Epidermal melanocyte (primary cell): ENCODE measurements around the gene BRF1.

Experiments used
- DNase-seq: peaks from one replicate; pipeline ENCODE4 v3.0.0; 2011; ENCODE audit warnings: low spot score; ENCODE audit not compliant: insufficient read length

BRF1 gene

DNA sequence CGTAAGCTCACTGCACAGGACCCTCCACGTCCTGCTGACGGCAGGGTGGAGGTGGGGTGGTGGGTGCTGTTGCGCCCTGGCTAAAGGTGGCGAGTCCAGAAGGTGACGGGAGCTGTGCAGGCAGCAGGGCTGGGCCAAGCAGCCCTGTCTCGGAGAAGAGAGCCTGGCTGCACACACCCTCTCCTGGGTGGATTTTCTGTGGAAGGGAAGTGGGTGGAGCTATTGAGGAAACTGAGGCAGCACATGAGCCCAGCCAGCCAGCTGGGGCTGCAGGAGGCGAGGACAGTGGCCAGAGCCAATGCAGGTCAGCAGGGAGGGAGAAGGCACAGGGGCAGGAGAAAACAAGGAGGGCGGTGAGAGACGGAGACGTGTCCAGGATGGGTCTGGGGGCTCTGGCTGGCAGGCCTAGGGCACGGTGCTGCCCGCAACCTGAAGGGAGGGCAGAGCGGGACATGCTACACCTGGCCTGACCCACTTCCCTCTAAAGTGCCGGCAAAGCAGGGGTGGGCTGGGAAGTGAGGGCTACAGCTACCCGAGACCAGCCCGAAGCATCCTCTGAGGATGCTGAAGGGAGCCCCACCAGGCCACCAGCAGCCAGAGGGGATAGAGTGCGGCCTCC lies 32.0 kb downstream of the BRF1 start:
- DNase-seq, result no peak

DNA sequence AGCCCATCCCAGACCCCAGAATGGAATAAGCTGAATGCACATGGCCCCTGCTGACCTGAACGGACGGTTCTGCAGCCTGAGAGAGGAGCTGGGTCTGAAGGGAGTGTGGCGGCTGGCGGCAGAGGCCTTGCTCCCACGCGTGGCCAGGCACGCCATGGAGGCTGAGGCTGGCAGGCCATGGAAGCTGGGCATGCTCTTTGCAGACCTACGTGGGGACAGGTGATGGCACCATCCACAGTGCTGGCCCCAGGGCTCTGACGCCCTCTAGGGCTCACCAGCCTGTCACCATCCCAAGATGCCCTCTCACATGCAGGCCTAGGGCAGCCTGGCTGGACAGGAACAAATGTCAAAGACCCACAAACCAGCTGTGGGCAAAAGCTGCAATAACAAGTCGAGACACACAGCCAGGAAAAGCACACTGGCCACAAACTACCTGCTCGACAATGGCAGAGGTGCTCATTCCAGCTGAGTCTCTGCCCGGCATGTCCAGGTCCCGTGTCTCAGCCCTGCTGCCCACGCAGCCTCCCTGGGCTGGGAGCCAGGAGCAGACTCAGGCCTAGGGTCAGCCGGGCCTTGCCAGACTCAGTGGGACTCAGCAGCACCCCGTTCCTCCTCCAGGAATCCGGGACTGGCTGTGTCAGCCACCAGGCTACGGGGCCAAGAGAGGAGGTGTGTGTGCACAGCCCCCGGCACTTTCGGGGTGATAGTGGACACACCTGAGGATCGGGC lies 32.8 kb downstream of the BRF1 start:
- no peak for DNase-seq

DNA sequence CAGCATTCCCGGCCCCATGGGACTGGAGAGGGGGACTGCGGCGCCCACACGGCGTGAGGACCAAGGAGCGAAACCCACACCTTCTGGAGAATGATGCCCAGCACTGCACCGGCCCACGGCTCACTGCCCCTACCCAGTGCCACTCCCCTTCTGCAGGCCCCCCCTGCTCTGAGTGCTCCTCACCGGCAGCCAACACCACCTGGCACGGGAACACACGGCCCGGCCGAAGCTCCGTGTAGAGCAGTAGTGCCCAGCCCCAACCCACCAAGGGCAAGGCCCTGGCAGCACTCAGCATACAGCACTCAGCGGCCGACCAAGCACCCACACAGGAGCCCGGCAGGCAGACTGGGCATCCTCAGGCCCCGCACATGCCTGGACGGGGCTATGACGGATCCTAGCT lies 39.0 kb downstream of the BRF1 start:
- DNase-seq, result no peak

DNA sequence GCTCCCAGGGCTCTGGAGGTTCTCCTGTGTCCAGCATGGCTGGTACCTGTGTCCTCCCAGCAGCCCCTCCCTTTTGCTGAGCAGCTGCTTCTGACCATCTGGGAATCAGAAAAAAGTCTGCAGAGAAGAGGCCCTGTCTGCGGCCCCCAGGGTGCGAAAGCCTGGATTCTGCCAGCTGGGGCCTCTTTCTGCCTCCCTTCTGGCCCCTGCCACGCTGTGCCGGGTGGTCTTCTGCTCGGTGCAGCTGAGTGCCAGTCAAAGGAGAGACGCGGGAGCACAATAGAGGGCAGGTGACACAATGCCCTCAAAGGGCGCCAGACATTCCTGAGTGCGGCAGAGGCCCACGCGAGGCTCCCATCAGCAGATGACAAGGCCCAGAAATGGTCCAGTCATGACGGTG lies 39.8 kb downstream of the BRF1 start:
- no peak for DNase-seq

DNA sequence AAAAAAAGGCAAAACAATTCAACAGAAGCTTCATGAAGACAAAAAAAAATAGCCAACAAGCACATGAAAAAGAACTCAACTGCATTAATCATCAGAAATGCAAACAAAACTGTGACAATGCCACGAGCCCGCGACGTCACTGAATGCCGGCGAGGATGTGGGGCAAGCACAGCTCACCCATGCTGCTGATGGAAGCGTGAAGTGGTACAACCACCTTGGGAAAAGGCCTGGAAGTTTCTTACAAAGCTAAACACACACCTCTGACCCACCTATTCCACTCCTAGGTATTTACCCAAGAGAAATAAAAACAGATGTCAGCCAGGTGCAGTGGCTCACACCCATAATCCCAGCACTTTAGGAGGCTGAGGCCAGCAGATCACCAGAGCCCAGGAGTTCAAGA lies 42.0 kb downstream of the BRF1 start:
- DNase-seq, result no peak

DNA sequence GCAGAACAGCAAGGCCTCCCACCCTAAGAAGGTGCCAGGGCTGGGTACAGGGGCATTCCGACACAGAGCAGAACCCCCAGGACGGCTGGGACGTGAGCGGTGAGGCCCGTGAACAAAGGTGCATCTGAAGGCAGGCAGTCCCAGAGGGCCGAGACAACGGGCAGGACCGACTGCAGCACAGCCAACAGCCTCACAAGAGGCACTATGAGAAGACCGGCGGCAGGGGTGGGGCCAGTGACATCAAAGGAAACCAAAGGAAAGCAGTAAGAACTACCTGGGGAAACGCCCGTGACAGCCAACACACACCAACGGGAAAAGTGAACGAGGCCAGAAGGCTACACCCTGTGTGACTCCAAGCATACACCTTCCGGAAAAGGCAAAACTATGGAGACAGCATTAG lies 43.3 kb downstream of the BRF1 start:
- DNase-seq, result no peak

DNA sequence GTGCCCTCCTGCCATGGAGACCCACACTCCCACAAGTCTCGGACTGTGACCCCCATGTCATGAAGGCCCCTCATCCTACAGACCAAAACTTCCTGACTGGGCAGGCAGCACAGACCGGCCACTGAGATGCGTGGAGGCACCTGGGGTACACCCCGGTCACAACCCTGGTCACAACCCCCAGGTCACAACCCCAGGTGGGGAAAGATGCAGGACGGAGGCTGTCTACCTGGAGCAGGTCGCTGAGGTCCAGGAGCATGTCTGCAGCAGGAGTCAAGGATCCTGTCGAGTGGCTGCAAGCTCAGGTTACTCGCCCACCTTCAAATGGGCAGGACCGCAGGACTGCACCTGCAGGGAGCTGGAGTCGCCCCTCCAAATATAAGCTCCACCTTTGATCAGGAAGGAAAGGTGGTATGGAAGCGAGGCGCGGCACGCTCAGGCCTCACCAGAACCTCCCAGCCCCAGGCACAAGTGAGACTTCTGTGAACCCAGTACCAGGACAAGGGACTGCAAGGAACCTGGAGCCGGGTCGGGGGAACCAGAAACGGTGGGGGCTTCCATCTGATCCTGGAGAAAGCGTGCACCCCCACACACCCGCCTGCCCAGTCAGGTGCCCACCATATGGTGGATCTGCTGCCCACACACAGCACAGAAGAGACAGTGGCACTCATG lies 44.4 kb downstream of the BRF1 start:
- DNase-seq, result no peak

DNA sequence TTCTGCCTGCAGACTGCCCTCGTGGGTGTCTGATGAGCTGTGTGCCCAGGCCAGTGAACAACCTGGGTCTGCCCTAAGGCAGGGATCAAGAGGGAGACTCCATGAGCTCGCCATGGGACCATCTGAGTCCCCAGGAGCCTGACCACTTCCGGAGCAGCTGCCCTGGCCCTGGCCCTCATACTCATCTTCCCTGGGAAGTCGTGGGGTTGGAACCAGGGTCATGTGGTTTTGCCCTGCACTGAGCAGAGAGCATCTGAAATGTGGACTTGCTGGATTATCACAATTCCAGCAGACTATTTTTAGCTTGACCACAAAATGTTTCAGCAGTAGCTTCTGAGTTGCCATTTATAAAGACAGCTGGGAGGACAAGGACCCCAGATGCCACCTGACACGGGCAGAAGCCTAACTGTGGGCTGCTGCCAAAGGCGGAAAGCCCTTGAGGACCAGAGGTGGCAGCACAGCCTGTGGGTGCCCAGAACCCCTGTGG lies 45.7 kb downstream of the BRF1 start:
- DNase-seq, result peak; percentile 44

DNA sequence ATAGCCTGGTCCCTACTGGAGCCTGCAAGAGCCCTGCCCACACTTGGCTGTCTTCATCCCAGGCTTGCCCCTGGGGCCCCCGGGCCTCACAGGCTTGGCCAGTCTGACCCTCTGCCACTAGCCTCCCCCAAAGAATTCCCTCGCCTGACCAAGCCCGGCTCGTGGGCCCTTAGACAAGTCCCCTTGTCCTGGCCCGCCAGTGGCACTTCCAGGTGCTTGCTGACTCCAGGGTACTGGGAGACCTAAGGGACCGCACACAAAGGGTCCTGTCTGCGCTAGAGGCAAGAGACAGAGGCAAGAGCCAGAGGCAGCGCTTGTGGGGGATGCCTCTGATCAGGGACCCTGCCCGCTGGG lies 47.5 kb downstream of the BRF1 start:
- DNase-seq, result no peak

DNA sequence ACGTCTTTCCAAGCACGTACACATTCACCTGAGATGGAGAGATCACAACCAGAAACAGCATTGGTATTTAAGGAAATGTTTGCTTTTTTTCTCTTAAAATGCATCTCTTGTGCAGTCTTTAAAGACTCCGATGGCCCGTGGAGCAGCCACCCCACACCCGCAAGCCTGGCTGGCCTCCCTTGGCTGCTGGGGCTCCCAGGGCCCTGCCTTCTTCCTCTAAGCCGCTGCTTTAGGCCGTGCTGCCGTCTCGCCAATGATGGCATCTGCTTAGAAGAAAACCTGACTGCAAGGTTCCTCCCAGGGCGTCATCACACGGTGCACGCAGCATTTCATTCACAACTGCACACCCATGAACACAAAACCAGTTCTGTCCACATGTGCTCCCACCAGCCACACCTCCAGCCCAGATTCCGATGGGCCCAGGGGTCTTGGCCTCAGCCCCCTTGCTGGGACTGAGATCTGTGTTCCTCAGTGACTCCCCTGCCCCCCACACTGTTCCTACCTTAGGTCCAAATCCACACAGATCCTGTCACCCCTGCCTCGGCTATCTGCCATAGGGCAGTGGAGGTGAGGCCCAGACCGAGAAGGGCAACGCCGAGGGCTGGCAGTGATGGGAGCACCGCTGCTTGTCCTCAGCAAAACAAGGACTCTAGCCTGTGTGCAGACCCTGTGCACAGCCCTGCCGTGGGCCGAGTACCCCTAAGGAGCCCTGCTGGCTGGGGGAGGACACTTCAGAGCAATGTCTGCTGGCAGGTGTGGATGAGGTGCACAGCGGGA lies 48.1 kb downstream of the BRF1 start:
- no peak for DNase-seq

DNA sequence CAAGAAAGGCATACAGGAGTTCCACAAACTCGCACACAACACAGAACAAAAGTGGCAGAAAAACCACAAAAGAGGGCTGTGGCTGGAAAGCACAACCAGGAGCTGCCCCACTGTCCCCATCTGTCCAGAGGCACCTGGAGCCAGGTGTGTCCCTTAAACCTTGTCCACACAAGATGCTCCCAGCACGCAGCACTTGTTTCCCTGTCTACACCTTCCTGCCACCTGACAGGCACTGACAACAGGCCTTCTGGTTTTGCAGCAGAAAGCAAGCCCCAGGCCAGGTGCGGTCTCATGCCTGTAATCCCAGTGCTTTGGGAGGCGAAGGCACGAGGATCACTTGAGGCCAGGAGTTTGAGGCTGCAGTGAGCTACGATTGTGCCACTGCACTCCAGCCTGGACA lies 48.9 kb downstream of the BRF1 start:
- no peak for DNase-seq

DNA sequence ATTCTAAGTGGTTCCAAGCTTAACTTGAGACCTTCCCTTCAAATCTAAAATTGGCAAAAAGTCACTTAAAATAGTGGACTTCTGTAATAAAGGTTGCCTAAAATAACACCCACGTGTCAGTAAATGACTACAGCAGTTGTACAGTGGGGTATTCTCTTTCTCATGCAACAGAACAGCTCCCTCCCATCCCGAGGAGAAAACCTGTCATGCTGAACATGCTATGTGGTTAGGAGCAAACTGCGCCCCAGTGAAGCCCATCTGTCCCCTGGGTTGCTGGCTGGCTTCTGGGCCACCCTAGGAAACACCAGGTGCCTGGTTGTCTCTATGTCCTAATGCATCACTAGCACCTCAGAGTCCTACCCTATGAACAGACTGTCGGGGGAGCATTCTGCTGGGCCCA lies 49.8 kb downstream of the BRF1 start:
- DNase-seq, result no peak

DNA sequence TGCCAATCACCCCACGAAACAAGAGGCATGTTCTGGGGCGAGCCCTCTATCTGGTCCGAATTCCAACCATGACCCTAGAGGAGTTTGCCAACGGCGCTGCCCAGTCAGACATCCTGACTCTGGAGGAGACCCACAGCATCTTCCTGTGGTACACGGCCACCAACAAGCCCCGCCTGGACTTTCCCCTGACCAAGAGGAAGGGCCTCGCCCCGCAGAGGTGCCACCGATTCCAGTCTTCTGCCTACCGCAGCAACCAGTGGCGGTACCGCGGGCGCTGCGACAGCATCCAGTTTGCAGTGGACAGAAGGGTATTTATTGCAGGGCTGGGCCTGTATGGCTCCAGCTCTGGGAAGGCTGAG lies 50.8 kb downstream of the BRF1 start:
- no peak for DNase-seq

DNA sequence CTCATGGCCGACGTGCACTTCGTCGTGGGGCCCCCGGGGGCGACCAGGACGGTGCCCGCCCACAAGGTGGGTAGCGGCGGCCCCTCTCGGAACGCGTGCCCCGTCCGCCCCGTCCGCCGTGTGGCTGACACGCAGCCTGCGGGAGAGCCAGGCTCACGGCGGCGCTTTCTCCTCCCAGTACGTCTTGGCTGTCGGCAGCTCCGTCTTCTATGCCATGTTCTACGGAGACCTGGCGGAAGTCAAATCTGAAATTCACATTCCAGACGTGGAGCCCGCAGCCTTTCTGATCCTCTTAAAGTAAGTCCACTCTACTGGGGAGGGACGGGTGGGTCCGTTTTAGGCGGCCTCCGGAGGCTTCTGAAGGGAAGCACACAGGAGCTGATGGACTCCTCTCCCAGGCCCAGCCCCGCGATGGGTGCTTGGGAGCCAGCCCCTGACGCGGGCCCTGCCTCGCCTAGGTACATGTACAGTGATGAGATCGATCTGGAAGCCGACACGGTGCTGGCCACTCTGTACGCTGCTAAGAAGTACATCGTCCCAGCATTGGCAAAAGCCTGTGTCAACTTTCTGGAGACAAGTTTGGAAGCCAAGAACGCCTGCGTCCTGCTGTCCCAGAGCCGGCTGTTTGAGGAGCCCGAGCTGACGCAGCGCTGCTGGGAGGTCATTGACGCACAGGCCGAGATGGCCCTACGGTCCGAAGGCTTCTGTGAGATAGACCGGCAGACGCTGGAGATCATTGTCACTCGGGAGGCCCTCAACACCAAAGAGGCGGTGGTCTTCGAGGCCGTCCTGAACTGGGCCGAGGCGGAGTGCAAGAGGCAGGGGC lies 51.4 kb downstream of the BRF1 start:
- no peak for DNase-seq

DNA sequence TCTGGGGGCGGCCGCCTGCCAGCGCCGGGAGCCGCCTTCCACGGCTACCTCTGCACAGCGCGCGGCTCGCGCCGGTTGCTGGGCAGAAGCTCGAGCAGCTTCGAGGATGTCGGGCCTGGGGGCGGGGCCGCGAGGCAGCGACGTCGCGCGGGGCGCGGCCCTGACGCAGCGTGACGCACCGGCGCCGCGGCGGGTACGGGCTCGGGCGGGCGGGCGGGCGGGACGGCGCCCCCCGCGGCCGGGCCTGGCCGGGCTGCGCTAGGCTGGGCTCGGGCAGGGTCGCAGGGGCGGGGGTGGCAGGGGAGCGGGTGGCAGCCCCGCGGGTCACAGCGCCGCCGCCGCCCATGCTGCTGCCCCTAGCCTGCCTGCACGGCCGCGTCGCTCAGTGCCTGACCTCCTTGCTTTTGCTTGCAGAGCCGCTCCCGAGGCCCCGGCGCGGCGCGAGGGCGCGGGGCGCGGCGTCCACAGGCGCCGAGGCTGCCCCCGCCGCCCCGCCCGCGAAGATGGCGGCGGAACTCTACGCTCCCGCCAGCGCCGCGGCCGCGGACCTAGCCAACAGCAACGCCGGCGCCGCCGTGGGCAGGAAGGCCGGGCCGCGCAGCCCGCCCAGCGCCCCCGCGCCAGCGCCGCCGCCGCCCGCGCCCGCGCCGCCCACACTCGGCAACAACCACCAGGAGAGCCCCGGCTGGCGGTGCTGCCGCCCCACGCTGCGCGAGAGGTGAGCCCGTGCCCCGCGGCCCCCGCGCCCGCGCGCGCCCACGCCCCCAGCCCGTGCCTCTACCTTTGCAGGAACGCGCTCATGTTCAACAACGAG lies 52.2 kb downstream of the BRF1 start, which contains the start of gene BTBD6:
BTBD6 (plus strand) TSS at position 166 of the 814 bp plus-strand sequence; CDS start at position 345, 179 bp downstream.
- DNase-seq, result peak; percentile 91

DNA sequence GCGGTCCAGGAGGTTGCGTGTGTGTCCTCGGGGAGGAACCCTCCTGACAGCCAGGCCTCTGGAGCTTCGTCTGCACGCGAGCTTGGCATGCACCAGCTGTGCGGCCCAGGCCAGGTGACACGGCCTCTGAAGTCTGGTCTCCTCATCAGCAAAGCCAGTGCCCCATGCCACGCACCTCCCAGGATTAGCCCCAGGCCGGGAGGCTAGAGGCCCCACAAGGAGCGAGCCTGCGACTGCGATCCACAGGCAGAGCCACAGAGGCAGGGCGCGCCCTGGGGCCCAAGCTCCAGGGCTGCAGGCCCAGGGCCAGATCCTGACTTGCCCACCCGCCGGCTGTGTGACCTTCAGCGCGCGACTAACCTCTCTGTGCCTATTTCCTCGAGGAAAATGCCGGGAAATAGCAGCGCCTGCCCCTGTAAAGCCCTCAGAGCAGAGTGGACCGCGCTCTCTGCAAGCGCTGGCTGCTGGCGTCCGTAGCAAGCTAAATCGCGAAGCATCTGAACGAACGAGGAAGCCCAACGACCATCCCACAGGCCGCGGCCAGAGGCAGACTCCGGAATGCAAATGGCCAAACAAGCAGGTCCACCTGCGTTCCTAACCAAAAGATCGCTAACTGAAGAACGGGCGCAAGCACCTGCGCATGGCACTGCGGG lies 53.0 kb downstream of the BRF1 start:
- DNase-seq, result no peak

DNA sequence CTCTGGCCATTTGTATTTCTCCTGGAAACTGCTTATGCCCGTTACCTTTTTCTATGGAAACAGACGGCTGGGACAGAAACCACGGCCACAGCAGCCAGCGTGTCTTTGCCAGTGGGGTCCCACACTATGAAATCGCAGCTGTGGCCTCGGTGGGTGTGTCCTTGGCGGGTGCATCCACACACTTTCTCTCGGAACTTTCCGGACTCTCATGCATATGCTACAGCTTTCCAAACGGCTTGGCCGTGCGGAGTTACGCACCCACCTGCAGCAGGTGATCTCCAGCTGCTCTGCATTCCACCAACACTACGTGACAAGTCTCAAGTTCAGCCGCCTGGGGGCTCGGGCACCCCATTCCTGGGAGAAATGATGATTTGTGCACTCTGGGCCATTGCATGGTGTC lies 53.8 kb downstream of the BRF1 start:
- no peak for DNase-seq

DNA sequence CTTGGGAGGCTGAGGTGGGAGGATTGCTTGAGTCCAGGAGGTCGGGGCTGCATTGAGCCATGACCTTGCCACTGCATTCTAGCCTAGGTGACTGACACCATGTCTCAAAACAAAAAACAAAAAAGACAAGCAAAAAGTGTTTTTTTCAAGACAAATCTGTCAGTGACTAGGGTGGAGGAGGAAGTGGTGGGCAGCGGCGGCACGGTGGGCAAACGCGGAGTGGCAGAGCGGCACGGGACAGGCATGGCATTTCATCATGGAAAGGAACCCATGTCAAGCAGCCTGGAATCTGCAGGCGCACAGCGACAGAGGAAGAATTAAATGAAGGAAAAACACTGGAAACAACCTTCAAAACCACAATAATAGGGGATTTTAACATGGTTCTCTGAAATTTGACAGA lies 56.5 kb downstream of the BRF1 start:
- no peak for DNase-seq

DNA sequence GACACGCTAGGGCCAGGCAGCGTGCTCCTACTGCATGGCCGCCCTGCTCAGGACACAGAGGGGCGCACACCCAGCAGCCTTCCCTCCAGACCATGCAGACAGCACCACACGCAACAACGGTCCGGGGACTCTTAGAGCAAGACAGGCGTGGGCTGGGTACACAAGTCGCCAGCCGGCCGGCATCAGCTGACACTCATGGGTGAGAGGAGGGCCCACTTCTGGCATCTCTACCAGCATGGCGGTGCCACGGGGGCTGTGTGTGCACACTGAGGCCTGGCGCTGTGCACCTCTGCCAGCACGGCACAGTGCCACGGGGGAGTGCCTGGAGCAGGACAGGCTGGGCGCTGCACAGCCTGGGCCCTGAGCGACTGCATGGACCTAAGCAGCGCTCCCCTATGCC lies 59.2 kb downstream of the BRF1 start:
- DNase-seq, result no peak
